GM18909 (cell line): ENCODE data around the gene GABRB2.

ENCODE experiments used
- ATAC-seq: cut with Tn5 transposase; IDR thresholded peaks from one replicate; pipeline ENCODE4 v1.9.1; 2021; ENCODE audit warnings: mild to moderate bottlenecking; ENCODE audit not compliant: unreplicated experiment, poor library complexity

The GABRB2 gene

GRCh38 chr5:161481922-161482321 is 64.6 kb downstream of the GABRB2 start:
- ATAC-seq = no peak

DNA sequence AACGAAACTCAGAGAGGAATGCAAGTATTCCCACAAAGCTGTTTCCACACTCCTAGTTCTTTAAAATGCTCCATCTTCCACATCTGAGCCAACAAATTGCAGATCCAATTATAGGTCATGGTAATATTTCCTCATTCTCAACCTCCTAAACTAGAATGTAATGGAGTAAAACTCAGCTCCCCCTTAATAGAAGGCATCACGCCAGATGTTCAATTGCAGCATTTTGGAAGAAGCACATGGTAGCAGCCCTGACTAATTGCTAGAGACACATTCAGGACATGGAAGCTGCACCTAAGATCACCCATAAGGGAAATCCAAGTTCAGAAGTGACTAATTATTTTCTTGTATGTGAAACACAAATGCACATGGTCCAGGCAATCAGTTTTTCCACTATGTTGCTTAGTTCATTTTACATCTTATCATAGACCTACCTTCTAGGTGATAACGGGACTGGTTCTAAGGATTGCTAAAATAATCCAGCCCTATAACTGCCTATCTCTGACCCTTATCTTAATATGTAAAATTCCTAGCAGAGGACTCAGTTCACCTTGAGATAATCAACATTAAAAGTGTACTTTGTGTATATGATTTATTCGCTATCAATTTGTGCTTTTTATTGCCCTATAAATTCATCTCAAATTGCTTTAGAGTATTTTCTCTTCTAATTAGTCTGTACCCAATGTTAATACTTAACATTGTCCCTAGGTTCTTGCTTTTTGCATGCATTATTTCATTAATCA is 75.1 kb downstream of the GABRB2 start:
- ATAC-seq = no peak

- ATAC-seq = no peak
Observed at GRCh38 chr5:161467703-161468102, 78.8 kb downstream of the GABRB2 start.

DNA sequence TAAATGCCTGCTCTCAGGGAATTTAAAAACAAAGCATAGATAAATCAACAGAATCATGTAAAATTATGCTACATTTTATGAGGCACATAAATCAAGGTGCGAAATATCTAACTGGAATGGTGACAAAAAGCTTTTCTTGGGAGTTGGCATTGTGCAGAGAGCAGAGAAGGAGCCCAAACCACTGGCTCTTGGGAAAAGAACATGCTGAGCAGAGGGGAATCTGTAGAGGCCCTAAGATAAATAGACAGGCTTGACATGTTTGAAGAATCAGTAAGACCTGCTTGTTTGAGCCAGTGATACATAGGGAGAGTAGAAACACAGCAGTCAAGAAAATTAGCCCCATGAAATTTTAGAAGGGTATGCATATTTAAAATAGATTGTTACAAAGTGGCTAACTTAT is 85.8 kb downstream of the GABRB2 start:
- ATAC-seq = no peak

- no peak for ATAC-seq
Observed at GRCh38 chr5:161446655-161447054, 99.9 kb downstream of the GABRB2 start.

GRCh38 chr5:161442471-161442870 is 104.1 kb downstream of the GABRB2 start:
- no peak for ATAC-seq

DNA sequence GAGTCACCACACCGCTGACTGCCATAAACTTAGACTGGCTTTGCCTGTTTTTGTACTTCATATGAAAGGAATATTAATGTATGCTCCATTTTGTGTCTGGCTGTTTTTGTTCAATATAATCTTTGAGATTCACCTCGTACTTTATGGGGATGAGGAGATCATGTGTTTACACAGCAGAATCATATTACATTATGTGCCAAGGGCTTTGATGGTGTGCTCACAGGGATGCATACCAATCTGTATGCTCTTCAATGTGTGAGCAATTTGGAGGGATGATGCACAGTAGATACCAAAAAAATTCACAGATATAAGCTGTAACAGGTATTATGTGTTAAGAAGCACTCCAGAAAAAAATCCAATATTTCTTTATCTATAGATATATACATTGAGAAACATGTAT is 113.7 kb downstream of the GABRB2 start:
- ATAC-seq = no peak

GRCh38 chr5:161431963-161432362 is 114.6 kb downstream of the GABRB2 start:
- no peak for ATAC-seq

DNA sequence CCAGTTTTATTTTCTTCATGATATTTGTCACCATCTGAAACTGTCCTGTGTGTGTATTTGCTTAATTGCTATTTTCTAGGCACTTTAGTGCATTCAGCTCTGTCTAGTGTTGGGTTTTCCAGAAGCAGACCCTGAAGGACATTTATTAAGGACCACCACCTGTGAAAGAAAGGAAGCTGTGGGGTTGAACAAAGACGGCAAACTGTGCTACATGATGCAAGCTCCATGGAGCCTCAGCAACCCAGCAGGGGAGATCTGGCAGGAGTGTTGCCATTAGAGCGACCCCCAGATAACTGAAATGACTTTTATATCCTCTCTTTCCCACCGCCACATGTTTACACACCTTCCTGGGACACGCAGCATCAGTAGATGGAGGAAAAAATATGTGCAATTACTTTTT is 125.5 kb downstream of the GABRB2 start:
- ATAC-seq = no peak

DNA sequence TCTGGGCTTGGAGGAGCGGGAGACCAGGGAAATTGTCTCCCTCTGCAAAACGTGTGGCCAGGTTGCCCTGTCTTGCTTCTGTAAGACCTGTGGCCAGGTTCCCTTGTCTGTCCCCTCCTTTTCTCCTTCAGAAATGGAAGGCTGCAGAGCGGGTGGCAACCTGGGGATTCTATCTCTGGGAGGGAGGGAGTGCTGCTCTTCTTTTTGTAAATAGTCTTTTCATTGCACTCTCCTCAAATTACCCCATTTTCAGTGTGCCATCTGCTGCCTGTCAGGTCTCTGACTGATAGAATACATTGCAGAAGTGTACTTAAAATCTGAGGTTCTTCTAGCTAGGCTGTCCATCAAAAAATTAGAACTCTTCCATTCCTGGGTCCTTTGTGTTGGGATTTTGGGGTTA is 126.0 kb downstream of the GABRB2 start:
- no peak for ATAC-seq

DNA sequence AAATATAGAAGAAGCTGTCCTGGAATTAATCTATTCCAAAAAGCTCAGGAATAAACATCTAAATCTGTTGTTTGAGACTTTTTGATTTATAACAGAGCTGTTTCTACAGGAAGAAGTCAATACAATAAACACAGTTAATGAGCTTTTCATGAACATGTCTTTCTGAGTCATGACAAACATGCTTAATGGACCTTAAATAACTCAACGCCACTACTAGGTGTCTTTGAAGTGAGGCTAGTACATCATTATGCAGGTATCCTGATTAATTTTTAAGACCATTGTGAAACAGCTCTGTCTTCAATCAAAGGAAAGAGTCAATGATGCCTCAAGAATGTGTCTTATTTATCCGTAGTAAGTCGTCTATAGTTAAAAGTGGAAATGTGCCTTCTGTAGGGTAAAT is 131.6 kb downstream of the GABRB2 start:
- no peak for ATAC-seq

GRCh38 chr5:161414037-161414436 is 132.5 kb downstream of the GABRB2 start:
- ATAC-seq = no peak

- no peak for ATAC-seq
Observed at GRCh38 chr5:161412792-161413191, 133.7 kb downstream of the GABRB2 start.

DNA sequence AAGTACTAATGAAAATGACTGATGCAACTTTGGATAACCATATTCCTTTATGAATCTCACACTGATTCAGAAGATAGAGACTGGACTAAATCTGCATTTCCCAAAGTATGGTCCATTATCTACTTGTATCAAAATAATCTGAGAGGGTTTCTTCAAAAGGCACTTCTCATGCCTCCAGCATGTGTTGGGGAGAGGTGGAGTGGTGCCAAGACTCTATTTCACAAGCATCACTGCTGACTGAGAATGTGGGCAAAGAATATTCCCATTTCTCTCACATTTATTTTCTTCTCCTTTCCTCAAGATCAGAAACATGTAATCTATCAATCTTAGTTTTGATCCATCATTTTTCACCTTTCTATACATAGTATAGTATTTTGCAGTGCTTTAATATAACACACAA is 135.4 kb downstream of the GABRB2 start:
- no peak for ATAC-seq

GRCh38 chr5:161410640-161411039 is 135.9 kb downstream of the GABRB2 start:
- no peak for ATAC-seq

GRCh38 chr5:161409471-161409870 is 137.1 kb downstream of the GABRB2 start:
- no peak for ATAC-seq

- ATAC-seq = no peak
Observed at GRCh38 chr5:161406880-161407279, 139.6 kb downstream of the GABRB2 start.

DNA sequence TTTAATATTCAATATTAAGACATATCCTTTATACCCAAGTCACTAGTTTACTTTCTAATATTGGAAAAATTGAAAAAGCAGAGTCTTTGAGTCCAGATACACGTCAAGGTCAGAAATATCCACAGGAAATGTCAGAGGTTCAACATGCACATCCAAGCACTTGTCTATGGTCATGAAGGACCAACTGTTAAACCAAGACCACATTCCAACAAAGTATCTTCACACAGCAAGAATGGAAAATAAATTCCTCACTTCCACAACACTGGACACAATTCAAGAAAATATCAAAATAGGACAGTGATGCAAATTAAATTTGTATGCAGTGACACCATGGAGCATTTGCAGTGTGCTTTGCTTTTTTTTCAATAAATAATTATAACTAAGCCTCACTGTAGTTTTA is 142.5 kb downstream of the GABRB2 start:
- no peak for ATAC-seq

GRCh38 chr5:161403121-161403520 is 143.4 kb downstream of the GABRB2 start:
- no peak for ATAC-seq

GRCh38 chr5:161400583-161400982 is 145.9 kb downstream of the GABRB2 start:
- ATAC-seq = no peak

DNA sequence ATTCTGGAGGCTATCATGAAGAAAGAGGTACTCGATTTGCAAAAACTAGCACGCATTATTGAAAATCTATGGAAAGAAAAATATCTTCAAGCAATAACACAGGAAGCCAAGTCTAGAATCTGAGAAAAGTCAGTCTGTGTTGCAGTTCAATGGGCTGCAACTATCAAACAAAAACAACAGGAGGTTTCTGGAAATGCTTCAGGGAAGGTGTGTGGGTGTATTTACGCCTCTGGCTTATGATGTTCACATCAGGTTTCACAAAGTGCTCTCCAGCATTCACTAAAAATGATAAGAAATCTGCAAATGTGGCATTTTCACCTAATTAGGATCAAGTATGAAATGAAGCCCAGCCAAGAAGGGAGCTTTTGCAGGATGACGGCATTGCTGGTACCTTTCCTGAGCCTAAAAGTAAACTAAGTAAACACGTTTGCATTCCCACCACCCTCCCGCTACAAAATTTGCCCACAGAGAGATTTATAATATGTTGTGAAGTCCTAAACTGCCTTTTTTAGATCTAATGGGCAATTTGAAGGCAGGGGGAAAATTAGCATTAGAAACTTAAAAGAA is 146.4 kb downstream of the GABRB2 start:
- no peak for ATAC-seq

DNA sequence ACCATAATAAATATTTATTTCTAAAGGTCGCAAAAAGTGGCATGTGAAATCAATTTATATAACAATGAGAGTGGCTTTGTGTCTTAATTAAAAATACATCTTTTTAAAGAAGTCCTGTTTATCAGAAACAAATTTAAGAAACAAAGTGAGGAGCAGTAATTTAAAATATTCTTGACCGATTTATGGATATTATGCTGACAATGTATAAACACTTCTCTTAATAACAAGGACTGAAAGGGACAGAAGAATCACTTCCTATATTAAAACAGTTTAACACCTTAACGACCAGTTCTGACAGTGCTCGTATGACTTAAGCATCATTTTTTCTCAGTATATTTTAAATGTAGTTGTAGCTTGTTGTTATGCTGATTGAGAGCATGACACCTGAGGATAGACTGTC is 149.1 kb downstream of the GABRB2 start:
- no peak for ATAC-seq
